Measurements from ENCODE around the gene ITGB1.
"Not testable (repeated sequence)": the region's sequence is repeated elsewhere in the genome, so short reads cannot be mapped to it uniquely, and the experiment has no call there.

Gene ITGB1

GRCh38 chr10:32980242-32980557, 22.2 kb upstream of the ITGB1 start:
- no peak for DNase-seq

- not testable (repeated sequence) for DNase-seq
Observed at GRCh38 chr10:32979719-32980118, 21.7 kb upstream of the ITGB1 start.

- DNase-seq, result no peak
Observed at GRCh38 chr10:32979041-32979440, 21.0 kb upstream of the ITGB1 start.

GRCh38 chr10:32977846-32978809, 20.1 kb upstream of the ITGB1 start:
- not testable (repeated sequence) for DNase-seq

GRCh38 chr10:32976338-32976737, 18.3 kb upstream of the ITGB1 start:
- no peak for DNase-seq

- DNase-seq, result no peak
Observed at GRCh38 chr10:32972929-32973328, 14.9 kb upstream of the ITGB1 start.

GRCh38 chr10:32972460-32972859, 14.4 kb upstream of the ITGB1 start:
- no peak for DNase-seq

GRCh38 chr10:32971536-32972091, 13.6 kb upstream of the ITGB1 start:
- DNase-seq, result no peak

- no peak for DNase-seq
Observed at GRCh38 chr10:32970910-32971309, 12.9 kb upstream of the ITGB1 start.

- DNase-seq, result no peak
Observed at GRCh38 chr10:32964270-32964669, 6.2 kb upstream of the ITGB1 start.

GRCh38 chr10:32963096-32963495, 5.1 kb upstream of the ITGB1 start:
- no peak for DNase-seq

GRCh38 chr10:32962521-32962920, 4.5 kb upstream of the ITGB1 start:
- no peak for DNase-seq

- peak; percentile 12 for DNase-seq
Observed at GRCh38 chr10:32961895-32962369, 3.9 kb upstream of the ITGB1 start.

- no peak for DNase-seq
Observed at GRCh38 chr10:32961343-32961894, 3.4 kb upstream of the ITGB1 start.

- no peak for DNase-seq
Observed at GRCh38 chr10:32960022-32960421, 2.0 kb upstream of the ITGB1 start.

- DNase-seq, result peak; percentile 6
Observed at GRCh38 chr10:32959006-32959920, 1.2 kb upstream of the ITGB1 start.

GRCh38 chr10:32957341-32958084, 517 bp downstream of the ITGB1 start:
- DNase-seq, result peak; percentile 13

- DNase-seq, result no peak
Observed at GRCh38 chr10:32956365-32957197, 1.4 kb downstream of the ITGB1 start.

- DNase-seq, result no peak
Observed at GRCh38 chr10:32955790-32956189, 2.2 kb downstream of the ITGB1 start.

- no peak for DNase-seq
Observed at GRCh38 chr10:32955299-32955772, 2.7 kb downstream of the ITGB1 start.
